Umbilical cord (tissue), 2 donors: ENCODE data around the gene PARD3. TPM values are rescaled to one million over a fixed set of nuclear protein-coding genes. Genes with fewer than 3 reads are reported as not detected.
"Not testable (repeated sequence)": the region's sequence is repeated elsewhere in the genome, so short reads cannot be mapped to it uniquely, and the experiment has no call there.

Experiments used
- DNase-seq: peaks from one replicate; pipeline ENCODE4 v3.0.0-alpha.2; 2015; ENCODE audit warnings: low spot score
- total RNA-seq: library from RNA; depleted of rRNA; stranded (reverse); fragments of >200 nt; gene quantifications from one replicate; pipeline ENCODE4 v1.2.3, GENCODE V29; 2014; ENCODE audit warnings: low replicate concordance; ENCODE audit not compliant: insufficient read depth

The PARD3 gene
- total RNA-seq, 1 donor from 2014 or later: 27.0 TPM

- DNase-seq: no peak
These were observed 422.4 kb downstream of the PARD3 start for GRCh38 chr10:34392641-34393170.

DNA sequence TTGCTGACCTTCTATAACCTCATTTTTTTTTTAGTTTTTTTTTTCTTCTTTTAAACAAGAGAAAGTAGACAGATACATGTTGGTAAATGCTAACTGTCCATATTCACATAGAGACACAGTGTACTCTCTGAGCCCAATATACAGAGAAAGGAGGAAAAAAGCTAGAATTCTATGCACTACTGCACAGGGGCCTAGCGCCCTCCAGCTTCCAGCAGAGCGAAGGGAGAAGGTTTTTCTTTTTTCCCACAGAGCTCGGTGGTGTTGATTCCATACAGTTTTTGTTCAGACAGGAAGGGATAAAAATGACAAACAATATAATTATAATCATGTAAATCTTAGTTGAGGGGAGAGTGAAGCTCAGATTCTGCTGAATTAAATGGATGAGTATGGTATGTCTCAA lies 423.9 kb downstream of the PARD3 start:
- DNase-seq: not testable (repeated sequence)

- no peak for DNase-seq
These were observed 425.3 kb downstream of the PARD3 start for GRCh38 chr10:34389801-34390200.

GRCh38 chr10:34386921-34387320 lies 428.2 kb downstream of the PARD3 start:
- no peak for DNase-seq

- no peak for DNase-seq
These were observed 430.7 kb downstream of the PARD3 start for GRCh38 chr10:34384372-34384771.

GRCh38 chr10:34382626-34383025 lies 432.5 kb downstream of the PARD3 start:
- DNase-seq: no peak

DNA sequence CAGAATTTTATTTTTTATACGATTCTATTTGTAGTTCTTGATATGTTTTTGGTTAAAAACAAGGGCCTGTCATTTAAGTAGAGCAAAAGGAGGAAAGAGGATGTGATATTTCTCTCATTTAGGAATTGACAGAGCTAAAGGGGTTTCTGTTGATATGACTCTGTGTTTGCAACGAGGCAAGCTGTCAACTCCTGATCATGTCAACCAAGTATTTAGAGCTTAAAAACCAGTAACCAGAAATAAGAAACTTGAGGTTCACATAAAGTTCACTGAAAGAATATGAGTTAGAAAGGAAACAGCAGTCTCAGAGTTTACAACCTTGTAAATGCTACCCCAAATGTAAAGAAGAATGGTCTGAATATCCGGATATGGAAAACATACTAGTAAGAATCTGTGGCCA lies 434.2 kb downstream of the PARD3 start:
- no peak for DNase-seq

GRCh38 chr10:34378297-34378696 lies 436.8 kb downstream of the PARD3 start:
- DNase-seq: no peak

DNA sequence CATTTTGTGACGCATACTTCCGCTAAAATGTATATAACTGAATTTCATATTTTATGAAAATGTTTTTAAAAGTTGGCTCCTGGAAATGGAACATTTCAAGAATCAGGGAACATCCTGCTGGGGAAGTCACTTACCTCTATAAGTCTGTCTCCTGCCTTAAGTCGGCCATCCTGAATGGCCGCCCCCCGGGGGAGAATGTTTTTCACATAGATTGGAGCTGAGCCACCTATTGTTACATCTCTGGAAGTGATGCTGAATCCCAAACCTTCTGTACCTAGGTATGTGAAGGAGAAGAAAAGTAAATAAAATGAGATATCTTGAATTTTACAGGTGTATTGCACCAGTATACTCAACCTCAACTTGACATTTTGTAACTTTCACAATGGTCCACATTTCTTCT lies 437.3 kb downstream of the PARD3 start:
- DNase-seq: no peak

DNA sequence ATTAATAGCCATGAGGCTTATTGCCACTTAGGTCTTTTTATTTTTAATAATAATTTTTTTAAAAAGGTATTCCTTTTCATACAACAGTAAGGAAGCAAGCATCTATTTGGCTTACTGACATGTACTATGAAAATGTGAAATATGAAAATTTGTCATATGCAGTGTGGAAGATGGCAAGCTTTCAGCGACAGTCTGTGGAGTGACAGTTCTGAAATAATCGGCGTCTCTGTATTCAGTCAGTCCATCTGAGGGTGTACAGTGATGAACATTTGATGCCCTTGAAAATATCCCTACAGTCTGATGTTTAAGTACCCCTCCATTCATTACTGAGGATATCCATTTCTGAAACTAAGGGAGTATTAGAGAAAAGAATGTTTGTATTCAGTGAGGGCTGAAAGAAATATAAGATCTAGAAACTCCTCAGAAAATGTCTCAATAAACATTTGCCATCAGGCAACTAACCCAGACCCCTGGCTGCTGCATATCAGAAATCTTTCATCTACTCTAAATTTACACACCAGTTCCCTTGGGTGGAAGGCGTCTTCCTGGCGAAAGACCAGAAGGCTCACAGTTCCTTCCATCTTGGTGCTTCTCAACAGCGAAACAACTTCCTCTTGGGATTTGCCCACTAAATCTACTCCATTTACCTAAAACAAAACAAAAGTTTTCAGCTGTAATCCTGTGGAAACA lies 440.6 kb downstream of the PARD3 start:
- peak; percentile 17 for DNase-seq

GRCh38 chr10:34373211-34373610 lies 441.9 kb downstream of the PARD3 start:
- DNase-seq: no peak

DNA sequence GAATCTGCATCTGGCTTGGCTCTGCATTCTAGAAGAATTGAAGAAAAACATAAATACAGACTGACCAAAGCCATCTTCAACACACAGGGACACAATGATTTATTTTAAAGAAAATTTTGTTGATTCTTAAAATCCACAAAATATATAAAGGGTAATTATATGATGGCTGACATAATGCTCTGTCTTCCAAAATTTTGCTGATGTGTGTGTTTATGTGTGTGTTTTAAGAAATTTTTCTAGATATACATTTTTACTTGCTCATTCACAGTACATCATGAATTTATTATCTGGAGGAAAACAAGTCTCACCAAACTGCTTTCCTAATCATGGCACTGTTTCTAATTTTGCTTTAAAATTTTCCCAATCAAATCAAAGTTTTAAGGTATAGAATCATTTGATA lies 442.6 kb downstream of the PARD3 start:
- no peak for DNase-seq

GRCh38 chr10:34370126-34370525 lies 445.0 kb downstream of the PARD3 start:
- DNase-seq: no peak

DNA sequence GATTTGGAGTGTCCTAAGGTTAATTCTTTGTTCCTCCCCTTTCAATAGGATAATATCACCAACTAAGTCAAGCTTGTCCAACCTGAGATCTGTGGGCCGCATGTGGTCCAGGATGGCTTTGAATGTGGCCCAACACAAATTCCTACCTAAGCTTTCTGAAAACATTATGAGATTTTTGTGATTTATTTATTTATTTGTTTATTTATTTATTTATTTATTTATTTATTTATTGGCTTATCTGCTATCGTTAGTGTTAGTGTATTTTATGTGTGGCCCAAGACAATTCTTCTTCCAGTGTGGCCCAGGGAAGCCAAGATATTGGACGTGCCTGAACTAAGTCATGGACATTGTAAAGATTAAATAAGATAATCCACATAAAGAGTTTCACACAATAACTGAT lies 446.0 kb downstream of the PARD3 start:
- no peak for DNase-seq

- DNase-seq: no peak
These were observed 450.7 kb downstream of the PARD3 start for GRCh38 chr10:34364253-34365037.

GRCh38 chr10:34360984-34361383 lies 454.1 kb downstream of the PARD3 start:
- no peak for DNase-seq

GRCh38 chr10:34359435-34359813 lies 455.7 kb downstream of the PARD3 start:
- no peak for DNase-seq

DNA sequence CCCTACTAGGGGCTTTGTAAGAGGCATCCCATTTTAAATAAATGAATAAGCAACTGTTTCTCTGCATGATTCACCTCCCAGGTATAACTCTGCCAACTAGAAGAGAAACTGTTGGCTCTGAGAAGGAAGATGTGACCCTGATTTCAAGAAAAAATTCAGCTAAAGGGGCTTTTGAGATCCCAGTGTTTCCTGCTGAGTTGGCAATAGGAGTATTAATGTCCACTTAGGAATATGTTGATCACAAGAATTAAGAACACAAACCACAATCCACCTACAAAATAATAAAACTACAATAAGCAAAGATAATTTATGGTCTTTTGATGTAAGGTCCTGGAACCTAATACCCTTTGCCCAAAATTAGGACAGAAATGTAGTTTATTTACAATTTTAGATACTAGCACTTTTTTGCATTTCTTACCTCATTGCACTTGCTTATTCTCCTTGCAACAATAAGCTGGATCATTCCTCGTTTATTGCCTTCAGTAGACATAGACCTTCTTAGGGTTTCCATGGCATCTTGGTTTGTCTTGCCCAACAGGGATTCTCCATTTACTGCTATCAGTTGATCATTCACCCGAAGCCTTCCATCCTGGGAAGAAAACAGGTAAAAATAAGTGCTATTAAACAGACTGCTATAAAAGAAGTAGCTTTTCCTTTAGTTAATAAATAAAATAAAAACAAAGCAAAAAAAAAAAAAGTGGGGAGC lies 456.2 kb downstream of the PARD3 start:
- DNase-seq: no peak

DNA sequence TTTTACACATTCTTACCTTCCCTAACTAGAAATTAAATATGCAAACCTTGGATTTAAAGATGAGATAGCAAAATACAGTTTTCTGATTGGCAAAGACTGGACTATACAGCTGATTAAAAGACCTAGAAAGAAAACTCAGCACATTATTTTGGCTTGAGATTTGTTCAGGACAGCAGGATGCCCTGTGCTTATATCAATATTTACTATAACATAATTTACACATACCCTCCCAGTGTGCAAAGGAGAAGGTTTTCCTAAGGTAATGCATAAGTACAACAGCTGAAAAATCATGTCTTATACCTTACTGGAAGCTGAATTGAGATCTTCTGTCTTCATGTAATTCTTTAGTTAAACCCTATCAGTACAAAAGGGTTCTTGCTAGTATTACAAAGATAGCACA lies 458.6 kb downstream of the PARD3 start:
- DNase-seq: no peak

GRCh38 chr10:34353530-34353929 lies 461.6 kb downstream of the PARD3 start:
- DNase-seq: not testable (repeated sequence)

GRCh38 chr10:34352599-34353204 lies 462.4 kb downstream of the PARD3 start:
- not testable (repeated sequence) for DNase-seq

DNA sequence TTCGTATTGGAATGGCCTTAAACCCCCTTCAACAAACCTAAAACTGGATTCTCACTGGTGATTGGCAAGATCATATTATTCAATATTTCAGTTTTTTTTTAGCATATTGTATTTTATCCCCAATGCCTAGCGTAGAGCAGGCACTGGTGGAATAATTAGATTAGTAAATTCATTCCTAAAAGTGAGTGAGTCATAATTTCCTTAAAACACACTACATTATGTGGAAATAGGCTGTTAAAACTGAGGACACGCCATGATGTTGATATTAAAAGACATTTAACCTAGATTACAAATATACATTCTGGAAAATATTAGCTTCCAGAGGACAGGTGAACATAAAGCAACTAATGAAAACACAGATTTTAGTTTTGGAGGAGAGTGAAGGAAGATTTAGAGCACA lies 463.9 kb downstream of the PARD3 start:
- DNase-seq: no peak
